Stomach smooth muscle (tissue), 2 donors: ENCODE data around the gene SIRT6.
"Not testable (repeated sequence)": the region's sequence is repeated elsewhere in the genome, so short reads cannot be mapped to it uniquely, and the experiment has no call there.

Experiments used
- H3K27ac ChIP-seq: one replicate; pipeline ENCODE4 v1.7.0; 2013; ENCODE audit warnings: mild to moderate bottlenecking, low read length, inconsistent platforms
- H3K27me3 ChIP-seq, 2 donors: one replicate each; pipeline ENCODE4 v1.7.0; 2013; ENCODE audit warnings: low read length in 2 of 2; ENCODE audit not compliant: insufficient read depth in 2 of 2, control insufficient read depth in 1 of 2
- H3K36me3 ChIP-seq, 2 donors: one replicate each; pipeline ENCODE4 v1.7.0; 2013; ENCODE audit warnings: low read length in 2 of 2; ENCODE audit not compliant: control insufficient read depth in 2 of 2, insufficient read depth in 2 of 2
- H3K4me1 ChIP-seq: one replicate; pipeline ENCODE4 v1.7.0; 2013; ENCODE audit warnings: low read length; ENCODE audit not compliant: control insufficient read depth, insufficient read depth
- H3K4me3 ChIP-seq, 2 donors: one replicate each; pipeline ENCODE4 v1.7.0; 2013; ENCODE audit warnings: low read length in 2 of 2
- H3K9ac ChIP-seq, 2 donors: one replicate each; pipeline ENCODE4 v1.7.0; 2013; ENCODE audit warnings: low read length in 2 of 2, mild to moderate bottlenecking in 1 of 2
- H3K9me3 ChIP-seq, 2 donors: one replicate each; pipeline ENCODE4 v1.7.0; 2013; ENCODE audit warnings: low read length in 2 of 2; ENCODE audit not compliant: control insufficient read depth in 2 of 2
- donor health status: healthy.
- donor health status: Pancreatic carcinoma.

Gene SIRT6

GRCh38 chr19:4199699-4200293 lies 17.4 kb upstream of the SIRT6 start:
- H3K27me3 ChIP-seq: peaks cover 27 to 36% of the 10 kb centered on the region in 2 donors
- no peaks in the 10 kb centered on the region for H3K9me3 ChIP-seq
- H3K4me1 ChIP-seq: peaks cover 3% of the 10 kb centered on the region
- no peak overlapping the region for H3K4me3 ChIP-seq
- no peak overlapping the region for H3K9ac ChIP-seq
- no peaks in the 10 kb centered on the region for H3K36me3 ChIP-seq
- H3K27ac ChIP-seq: no peak overlapping the region

GRCh38 chr19:4198467-4199126 lies 16.2 kb upstream of the SIRT6 start:
- no peak overlapping the region for H3K9ac ChIP-seq
- H3K4me3 ChIP-seq: no peak overlapping the region
- H3K4me1 ChIP-seq: no peaks in the 10 kb centered on the region
- H3K27ac ChIP-seq: no peak overlapping the region
- no peaks in the 10 kb centered on the region for H3K36me3 ChIP-seq
- H3K27me3 ChIP-seq: peaks cover 35 to 45% of the 10 kb centered on the region in 2 donors
- no peaks in the 10 kb centered on the region for H3K9me3 ChIP-seq

- Histone ChIP-seq H3K4me3 (no peak overlapping the region), H3K9ac (no peak overlapping the region)
Measured at GRCh38 chr19:4197625-4198466, 15.5 kb upstream of the SIRT6 start.

GRCh38 chr19:4197228-4197624 lies 14.9 kb upstream of the SIRT6 start:
- no peak overlapping the region for H3K9ac ChIP-seq
- no peaks in the 10 kb centered on the region for H3K9me3 ChIP-seq
- no peak overlapping the region for H3K4me3 ChIP-seq
- H3K27me3 ChIP-seq: peaks cover 39 to 47% of the 10 kb centered on the region in 2 donors
- no peaks in the 10 kb centered on the region for H3K4me1 ChIP-seq
- no peak overlapping the region for H3K27ac ChIP-seq
- no peaks in the 10 kb centered on the region for H3K36me3 ChIP-seq

More at GRCh38 chr19:4197625-4198466, 15.5 kb upstream of the SIRT6 start:
- H3K27ac ChIP-seq: no peak overlapping the region
- H3K9me3 ChIP-seq: no peaks in the 10 kb centered on the region
- no peaks in the 10 kb centered on the region for H3K36me3 ChIP-seq
- H3K27me3 ChIP-seq: peaks cover 35 to 45% of the 10 kb centered on the region in 2 donors
- H3K4me1 ChIP-seq: no peaks in the 10 kb centered on the region

- H3K36me3 ChIP-seq: no peaks in the 10 kb centered on the region
Measured at GRCh38 chr19:4196587-4197148, 14.3 kb upstream of the SIRT6 start.

GRCh38 chr19:4196009-4196408 lies 13.6 kb upstream of the SIRT6 start:
- Histone ChIP-seq H3K27ac (no peak overlapping the region), H3K36me3 (no peaks in the 10 kb centered on the region), H3K9ac (no peak overlapping the region), H3K4me1 (no peaks in the 10 kb centered on the region), H3K27me3 (peaks cover 38 to 47% of the 10 kb centered on the region in 2 donors), H3K9me3 (no peaks in the 10 kb centered on the region), H3K4me3 (no peak overlapping the region)

More at GRCh38 chr19:4196587-4197148, 14.3 kb upstream of the SIRT6 start:
- no peaks in the 10 kb centered on the region for H3K4me1 ChIP-seq
- H3K27ac ChIP-seq: no peak overlapping the region
- no peaks in the 10 kb centered on the region for H3K9me3 ChIP-seq
- H3K27me3 ChIP-seq: peaks cover 39 to 47% of the 10 kb centered on the region in 2 donors
- H3K9ac ChIP-seq: no peak overlapping the region
- H3K4me3 ChIP-seq: no peak overlapping the region

GRCh38 chr19:4194353-4194752 lies 12.0 kb upstream of the SIRT6 start:
- Histone ChIP-seq H3K27me3 (peaks cover 39 to 47% of the 10 kb centered on the region in 2 donors), H3K4me3 (no peak overlapping the region), H3K4me1 (no peaks in the 10 kb centered on the region), H3K9ac (no peak overlapping the region), H3K36me3 (no peaks in the 10 kb centered on the region), H3K27ac (no peak overlapping the region), H3K9me3 (no peaks in the 10 kb centered on the region)

GRCh38 chr19:4192537-4192936 lies 10.2 kb upstream of the SIRT6 start:
- not testable (repeated sequence) for H3K36me3 ChIP-seq, H3K9me3 ChIP-seq, H3K27ac ChIP-seq, H3K9ac ChIP-seq, H3K4me1 ChIP-seq, H3K4me3 ChIP-seq
- peaks cover 33 to 35% of the 10 kb centered on the region in 2 donors for H3K27me3 ChIP-seq

- no peaks in the 10 kb centered on the region for H3K9me3 ChIP-seq
Measured at GRCh38 chr19:4189641-4190040, 7.3 kb upstream of the SIRT6 start.

GRCh38 chr19:4187313-4188122 lies 5.2 kb upstream of the SIRT6 start:
- H3K36me3 ChIP-seq: no peaks in the 10 kb centered on the region
- H3K9ac ChIP-seq: no peak overlapping the region
- peaks cover 5% of the 10 kb centered on the region for H3K4me1 ChIP-seq
- H3K27me3 ChIP-seq: peaks cover 7 to 11% of the 10 kb centered on the region in 2 donors
- no peak overlapping the region for H3K4me3 ChIP-seq
- H3K9me3 ChIP-seq: no peaks in the 10 kb centered on the region
- H3K27ac ChIP-seq: no peak overlapping the region

More at GRCh38 chr19:4189641-4190040, 7.3 kb upstream of the SIRT6 start:
- Histone ChIP-seq H3K27me3 (peaks cover 15 to 19% of the 10 kb centered on the region in 2 donors), H3K9ac (no peak overlapping the region), H3K4me3 (no peak overlapping the region), H3K36me3 (no peaks in the 10 kb centered on the region), H3K4me1 (no peaks in the 10 kb centered on the region), H3K27ac (no peak overlapping the region)
